Measurements from ENCODE around the gene SNRNP40. TPM values are rescaled to one million over a fixed set of nuclear protein-coding genes. Genes with fewer than 3 reads are reported as not detected.

The SNRNP40 gene
- polyA plus RNA-seq, 1 of the 3 experiments (the other 2 are of a cell fraction): 46.7 TPM

- H3K4me1 ChIP-seq (ENCODE audit: control insufficient read depth in 1 of 2, insufficient read depth in 2 of 2, low read depth in 1 of 2, low read length in 1 of 2): peaks cover 0 to 12% of the 10 kb centered on the region in 2 experiments; a peak in 1 of 4 replicates
- H3K79me2 ChIP-seq (ENCODE audit: insufficient read depth): no peaks in the 10 kb centered on the region
- no peak for DNase-seq
- WGBS (ENCODE audit: low lambda C conversion rate): 77% methylated on average over 2 of the region's 2 CpGs
- H3F3A ChIP-seq (replicated peaks; ENCODE audit: insufficient read depth): no peaks in the 10 kb centered on the region
- H3K4me2 ChIP-seq: no peak overlapping the region
- H3K9me3 ChIP-seq: no peaks in the 10 kb centered on the region
- H3K4me3 ChIP-seq (ENCODE audit: low read depth in 2 of 2, low read length in 1 of 2): no peak overlapping the region
- H3K9me2 ChIP-seq: no peaks in the 10 kb centered on the region
- no peaks in the 10 kb centered on the region for H3K36me3 ChIP-seq (replicated peaks in 1 of 2; ENCODE audit: control insufficient read depth in 1 of 2, insufficient read depth in 2 of 2, low read length in 1 of 2)
- ChIA-PET POLR2A (interaction anchor here (0.6 kb wide), 1 partner anchor 167 kb away, joined by 3 read pairs; no protein-coding TSS in a partner anchor), CTCF (interaction anchor here (0.8 to 7.2 kb wide), 3 partner anchors 49 to 189 kb away, joined by 3 to 27 read pairs (median 5); no protein-coding TSS in a partner anchor)
- H4K20me1 ChIP-seq (ENCODE audit: insufficient read depth): no peaks in the 10 kb centered on the region
- H2AFZ ChIP-seq (ENCODE audit: low read depth): no peak overlapping the region
- no peak overlapping the region for H3K27ac ChIP-seq (ENCODE audit: low read depth in 2 of 2, low read length in 1 of 2)
- peaks cover 16% of the 10 kb centered on the region; the same call in 1 of the 2 replicates for H3K27me3 ChIP-seq (ENCODE audit: insufficient read depth)
- H3K9ac ChIP-seq: no peak overlapping the region
- TF ChIP-seq, protein P1, sequence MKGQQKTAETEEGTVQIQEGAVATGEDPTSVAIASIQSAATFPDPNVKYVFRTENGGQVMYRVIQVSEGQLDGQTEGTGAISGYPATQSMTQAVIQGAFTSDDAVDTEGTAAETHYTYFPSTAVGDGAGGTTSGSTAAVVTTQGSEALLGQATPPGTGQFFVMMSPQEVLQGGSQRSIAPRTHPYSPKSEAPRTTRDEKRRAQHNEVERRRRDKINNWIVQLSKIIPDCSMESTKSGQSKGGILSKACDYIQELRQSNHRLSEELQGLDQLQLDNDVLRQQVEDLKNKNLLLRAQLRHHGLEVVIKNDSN (IDR thresholded peaks at IDR 0.05; ENCODE audit: borderline replicate concordance, low read depth): no peak
- no peak for TF ChIP-seq PBX3 (IDR thresholded peaks at IDR 0.05)
- TF ChIP-seq MEF2A (IDR thresholded peaks at IDR 0.05; ENCODE audit: borderline replicate concordance, low read depth): no peak
- TF ChIP-seq RFX5 (IDR thresholded peaks at IDR 0.05; ENCODE audit: low read length): no peak
- no peak for TF ChIP-seq RXRA (IDR thresholded peaks at IDR 0.05; ENCODE audit: borderline replicate concordance, low read depth)
- no peak for TF ChIP-seq REST (IDR thresholded peaks at IDR 0.05; ENCODE audit: low read depth, low read length)
Observed at GRCh38 chr1:31232689-31233088, 63.9 kb downstream of the SNRNP40 start.

DNA sequence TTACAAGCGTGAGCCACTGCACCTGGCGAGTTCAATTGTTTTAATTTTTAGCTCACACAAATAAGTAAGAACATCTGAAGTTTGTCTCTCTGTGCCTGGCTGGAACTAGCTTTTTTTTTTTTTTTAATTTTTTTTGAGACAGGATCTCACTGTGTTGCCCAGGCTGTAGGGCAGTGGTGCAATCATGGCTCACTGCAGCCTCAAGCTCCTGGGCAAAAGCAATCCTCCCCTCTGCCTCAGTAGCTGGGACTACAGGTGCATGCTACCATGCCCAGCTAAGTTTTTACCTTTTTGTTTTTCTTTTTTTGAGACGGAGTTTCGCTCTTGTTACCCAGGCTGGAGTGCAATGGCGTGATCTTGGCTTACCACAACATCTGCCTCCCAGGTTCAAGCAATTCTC, 64.8 kb downstream of the SNRNP40 start:
- Histone ChIP-seq H3K4me2 (no peak overlapping the region), H3K9me3 (no peaks in the 10 kb centered on the region), H2AFZ (ENCODE audit: low read depth) (no peak overlapping the region), H3K9ac (no peak overlapping the region), H3K4me3 (ENCODE audit: low read depth in 2 of 2, low read length in 1 of 2) (no peak overlapping the region), H3K4me1 (ENCODE audit: control insufficient read depth in 1 of 2, insufficient read depth in 2 of 2, low read depth in 1 of 2, low read length in 1 of 2) (peaks cover 0 to 19% of the 10 kb centered on the region in 2 experiments; a peak in 1 of 4 replicates), H3K9me2 (no peaks in the 10 kb centered on the region), H3K36me3 (replicated peaks in 1 of 2; ENCODE audit: control insufficient read depth in 1 of 2, insufficient read depth in 2 of 2, low read length in 1 of 2) (no peaks in the 10 kb centered on the region), H4K20me1 (ENCODE audit: insufficient read depth) (no peaks in the 10 kb centered on the region), H3K27ac (ENCODE audit: low read depth in 2 of 2, low read length in 1 of 2) (no peak overlapping the region), H3K79me2 (ENCODE audit: insufficient read depth) (no peaks in the 10 kb centered on the region), H3K27me3 (ENCODE audit: insufficient read depth) (peaks cover 8% of the 10 kb centered on the region; the same call in 1 of the 2 replicates), H3F3A (replicated peaks; ENCODE audit: insufficient read depth) (no peaks in the 10 kb centered on the region)
- ChIA-PET CTCF (interaction anchor here (0.9 to 7.2 kb wide), 2 partner anchors 48 to 51 kb away, joined by 5 to 27 read pairs; no protein-coding TSS in a partner anchor), POLR2A (no interaction called here)
- DNase-seq: no peak
- WGBS (ENCODE audit: low lambda C conversion rate): 95% methylated on average over 5 of the region's 5 CpGs
- TF ChIP-seq POLR2AphosphoS5 (IDR thresholded peaks at IDR 0.05; ENCODE audit: low read depth, low read length) (no peak), EP300 (IDR thresholded peaks at IDR 0.05; ENCODE audit: borderline replicate concordance in 1 of 2, low read depth in 1 of 2, low read length in 1 of 2) (no peak), NRF1 (IDR thresholded peaks at IDR 0.05; ENCODE audit: low read depth, low read length) (no peak), EZH2phosphoT487 (IDR thresholded peaks at IDR 0.05; ENCODE audit: borderline replicate concordance, low read depth) (no peak), FOXM1 (IDR thresholded peaks at IDR 0.05; ENCODE audit: low read depth) (no peak), RAD21 (IDR thresholded peaks at IDR 0.05; ENCODE audit: low read length) (no peak), SMC3 (IDR thresholded peaks at IDR 0.05; ENCODE audit: low read depth, low read length) (no peak), RFX5 (IDR thresholded peaks at IDR 0.05; ENCODE audit: low read length) (no peak), RXRA (IDR thresholded peaks at IDR 0.05; ENCODE audit: borderline replicate concordance, low read depth) (no peak), IRF3 (IDR thresholded peaks at IDR 0.05; ENCODE audit: low read depth, low read length) (no peak), FOSL2 (IDR thresholded peaks at IDR 0.05; ENCODE audit: borderline replicate concordance, low read depth) (no peak), TEAD4 (IDR thresholded peaks at IDR 0.05; ENCODE audit: borderline replicate concordance, insufficient read depth) (no peak), CHD2 (IDR thresholded peaks at IDR 0.05; ENCODE audit: low read length, partially characterized antibody) (no peak), PBX3 (IDR thresholded peaks at IDR 0.05) (no peak), TCF12 (IDR thresholded peaks at IDR 0.05) (no peak)
- TF ChIP-seq, protein P2, sequence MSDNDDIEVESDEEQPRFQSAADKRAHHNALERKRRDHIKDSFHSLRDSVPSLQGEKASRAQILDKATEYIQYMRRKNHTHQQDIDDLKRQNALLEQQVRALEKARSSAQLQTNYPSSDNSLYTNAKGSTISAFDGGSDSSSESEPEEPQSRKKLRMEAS (IDR thresholded peaks at IDR 0.05; ENCODE audit: low read depth): no peak
